Osteoblast (primary cell): ENCODE measurements around the gene NDRG3. TPM values are rescaled to one million over a fixed set of nuclear protein-coding genes. Genes with fewer than 3 reads are reported as not detected.

Experiments
- DNase-seq: peaks from one replicate; pipeline ENCODE4 v3.0.0; 2011; ENCODE audit warnings: low spot score, mixed read lengths; ENCODE audit not compliant: insufficient read length; ENCODE audit errors: missing footprints
- H2AFZ ChIP-seq: 2 replicates; pipeline ENCODE4 v1.6.0; 2011; ENCODE audit warnings: mild to moderate bottlenecking, low read length
- H3K27ac ChIP-seq: 2 replicates; pipeline ENCODE4 v1.5.1; 2011; ENCODE audit warnings: mild to moderate bottlenecking, low read depth, low read length, moderate library complexity
- H3K27me3 ChIP-seq: 2 replicates; pipeline ENCODE4 v1.6.0; 2012; ENCODE audit warnings: mild to moderate bottlenecking, control low read depth, inconsistent platforms, low read length, moderate library complexity; ENCODE audit not compliant: insufficient read depth
- H3K36me3 ChIP-seq: 2 replicates; pipeline ENCODE4 v1.5.1; 2011; ENCODE audit warnings: mild to moderate bottlenecking, low read length, control low read depth, moderate library complexity; ENCODE audit not compliant: insufficient read depth
- H3K4me1 ChIP-seq: 2 replicates; pipeline ENCODE4 v1.5.1; 2011; ENCODE audit warnings: mild to moderate bottlenecking, low read length, control low read depth, moderate library complexity; ENCODE audit not compliant: insufficient read depth
- H3K4me2 ChIP-seq: 2 replicates; pipeline ENCODE4 v1.6.0; 2011; ENCODE audit warnings: mild to moderate bottlenecking, low read length; ENCODE audit not compliant: insufficient read depth
- H3K4me3 ChIP-seq: fragments of 200-600 bp; sonication (generic); 3 replicates; pipeline ENCODE4 v1.5.1; 2012; ENCODE audit warnings: mild to moderate bottlenecking, low read length, inconsistent platforms; ENCODE audit not compliant: insufficient read depth
- H3K79me2 ChIP-seq: 2 replicates; pipeline ENCODE4 v1.6.0; 2012; ENCODE audit warnings: mild to moderate bottlenecking, low read length, control low read depth, inconsistent platforms; ENCODE audit not compliant: insufficient read depth
- H3K9me3 ChIP-seq: 2 replicates; pipeline ENCODE4 v1.5.1; 2011; ENCODE audit warnings: low read depth, low read length, control low read depth
- H4K20me1 ChIP-seq: 2 replicates; pipeline ENCODE4 v1.6.0; 2012; ENCODE audit warnings: mild to moderate bottlenecking, low read length, control low read depth; ENCODE audit not compliant: insufficient read depth
- total RNA-seq: library from RNA; depleted of rRNA; stranded (reverse); fragments of >200 nt; gene quantifications from 2 replicates; pipeline ENCODE4 v1.2.3, GENCODE V29; 2012
- TF ChIP-seq, protein P1 (sequence below): IDR thresholded peaks from 2 replicates; pipeline ENCODE4 v1.5.1; 2011; ENCODE audit warnings: mild to moderate bottlenecking, low read depth, low read length, moderate library complexity; ENCODE audit errors: extremely low read depth

NDRG3 gene
- total RNA-seq, 1 donor, result 26.4 TPM

- Histone ChIP-seq H3K4me2 (no peak overlapping the region), H3K27ac (no peak overlapping the region), H3K27me3 (no peaks in the 10 kb centered on the region), H4K20me1 (no peaks in the 10 kb centered on the region), H2AFZ (no peak overlapping the region), H3K79me2 (no peaks in the 10 kb centered on the region), H3K4me1 (no peaks in the 10 kb centered on the region), H3K9me3 (no peaks in the 10 kb centered on the region), H3K36me3 (no peaks in the 10 kb centered on the region), H3K4me3 (no peak overlapping the region)
- no peak for DNase-seq
- TF ChIP-seq, protein P1, sequence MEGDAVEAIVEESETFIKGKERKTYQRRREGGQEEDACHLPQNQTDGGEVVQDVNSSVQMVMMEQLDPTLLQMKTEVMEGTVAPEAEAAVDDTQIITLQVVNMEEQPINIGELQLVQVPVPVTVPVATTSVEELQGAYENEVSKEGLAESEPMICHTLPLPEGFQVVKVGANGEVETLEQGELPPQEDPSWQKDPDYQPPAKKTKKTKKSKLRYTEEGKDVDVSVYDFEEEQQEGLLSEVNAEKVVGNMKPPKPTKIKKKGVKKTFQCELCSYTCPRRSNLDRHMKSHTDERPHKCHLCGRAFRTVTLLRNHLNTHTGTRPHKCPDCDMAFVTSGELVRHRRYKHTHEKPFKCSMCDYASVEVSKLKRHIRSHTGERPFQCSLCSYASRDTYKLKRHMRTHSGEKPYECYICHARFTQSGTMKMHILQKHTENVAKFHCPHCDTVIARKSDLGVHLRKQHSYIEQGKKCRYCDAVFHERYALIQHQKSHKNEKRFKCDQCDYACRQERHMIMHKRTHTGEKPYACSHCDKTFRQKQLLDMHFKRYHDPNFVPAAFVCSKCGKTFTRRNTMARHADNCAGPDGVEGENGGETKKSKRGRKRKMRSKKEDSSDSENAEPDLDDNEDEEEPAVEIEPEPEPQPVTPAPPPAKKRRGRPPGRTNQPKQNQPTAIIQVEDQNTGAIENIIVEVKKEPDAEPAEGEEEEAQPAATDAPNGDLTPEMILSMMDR, result no peak
These were observed 100.5 kb downstream of the NDRG3 start for GRCh38 chr20:36645353-36645752.

DNA sequence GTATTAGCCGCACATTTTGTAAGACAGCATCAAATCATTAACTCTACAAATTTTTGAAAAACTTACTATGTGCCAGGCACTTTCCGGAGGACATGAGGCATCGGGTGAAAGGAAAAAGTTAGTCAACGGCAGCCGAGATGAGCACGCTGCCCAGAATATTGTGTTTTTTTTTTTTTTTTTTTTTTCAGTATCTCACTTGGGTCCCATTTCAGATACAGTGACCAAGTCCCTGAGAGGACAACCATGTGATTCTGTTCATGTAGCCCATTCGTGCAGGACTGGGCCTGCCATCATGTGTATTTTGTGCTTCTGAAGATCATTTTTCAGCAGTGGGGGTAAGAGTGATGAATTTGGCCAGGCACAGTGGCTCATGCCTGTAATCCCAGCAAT is 101.2 kb downstream of the NDRG3 start:
- no peak overlapping the region for H2AFZ ChIP-seq
- no peak overlapping the region for H3K27ac ChIP-seq
- no peaks in the 10 kb centered on the region for H3K4me1 ChIP-seq
- TF ChIP-seq, protein P1, result no peak
- no peak for DNase-seq
- H3K79me2 ChIP-seq, result no peaks in the 10 kb centered on the region
- H3K9me3 ChIP-seq, result no peaks in the 10 kb centered on the region
- H4K20me1 ChIP-seq, result no peaks in the 10 kb centered on the region
- no peak overlapping the region for H3K4me2 ChIP-seq
- no peaks in the 10 kb centered on the region for H3K27me3 ChIP-seq
- no peak overlapping the region for H3K4me3 ChIP-seq
- no peaks in the 10 kb centered on the region for H3K36me3 ChIP-seq

GRCh38 chr20:36644032-36644705 is 101.7 kb downstream of the NDRG3 start:
- Histone ChIP-seq H2AFZ (no peak overlapping the region), H3K27me3 (no peaks in the 10 kb centered on the region), H3K36me3 (no peaks in the 10 kb centered on the region), H3K79me2 (no peaks in the 10 kb centered on the region), H3K4me3 (no peak overlapping the region), H3K27ac (no peak overlapping the region), H4K20me1 (no peaks in the 10 kb centered on the region), H3K4me1 (no peaks in the 10 kb centered on the region), H3K9me3 (no peaks in the 10 kb centered on the region), H3K4me2 (no peak overlapping the region)
- TF ChIP-seq, protein P1, result no peak
- no peak for DNase-seq

DNA sequence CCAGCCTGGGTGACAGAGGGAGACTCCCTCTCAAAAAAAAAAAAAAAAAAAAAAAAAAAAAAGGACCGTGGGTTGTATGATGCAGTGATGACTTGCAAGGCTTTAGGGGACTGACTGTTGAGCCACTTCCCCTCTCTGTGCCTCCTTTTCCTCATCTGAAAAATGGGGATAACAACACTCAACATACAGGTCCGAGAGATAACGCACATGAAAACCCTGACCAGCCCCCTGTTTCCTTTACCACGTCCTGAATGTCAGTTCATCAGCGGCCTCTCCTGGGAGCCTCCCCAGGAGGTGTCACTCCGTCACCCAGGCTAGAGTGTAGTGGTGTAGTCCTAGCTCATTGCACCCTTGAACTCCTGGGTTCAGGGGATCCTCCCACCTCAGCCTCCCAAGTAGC is 103.8 kb downstream of the NDRG3 start:
- TF ChIP-seq, protein P1, result no peak
- no peak for DNase-seq
- H2AFZ ChIP-seq, result no peak overlapping the region
- no peaks in the 10 kb centered on the region for H3K36me3 ChIP-seq
- no peaks in the 10 kb centered on the region for H3K4me1 ChIP-seq
- H3K27ac ChIP-seq, result no peak overlapping the region
- no peaks in the 10 kb centered on the region for H4K20me1 ChIP-seq
- H3K27me3 ChIP-seq, result no peaks in the 10 kb centered on the region
- H3K9me3 ChIP-seq, result no peaks in the 10 kb centered on the region
- H3K79me2 ChIP-seq, result no peaks in the 10 kb centered on the region
- no peak overlapping the region for H3K4me3 ChIP-seq
- no peak overlapping the region for H3K4me2 ChIP-seq
